GM19240 (cell line): Measurements from ENCODE around the gene HS3ST4.

Experiments
- DNase-seq: peaks from one replicate; pipeline ENCODE4 v3.0.0; 2011; ENCODE audit warnings: low spot score; ENCODE audit not compliant: insufficient read length

The HS3ST4 gene

GRCh38 chr16:25823891-25824290 is 132.1 kb downstream of the HS3ST4 start:
- DNase-seq: no peak

GRCh38 chr16:25827709-25828108 is 135.9 kb downstream of the HS3ST4 start:
- no peak for DNase-seq

- no peak for DNase-seq
These were observed 136.8 kb downstream of the HS3ST4 start for GRCh38 chr16:25828510-25828909.

- no peak for DNase-seq
These were observed 140.5 kb downstream of the HS3ST4 start for GRCh38 chr16:25832291-25832690.

- DNase-seq: no peak
These were observed 142.3 kb downstream of the HS3ST4 start for GRCh38 chr16:25834101-25834500.

- no peak for DNase-seq
These were observed 143.4 kb downstream of the HS3ST4 start for GRCh38 chr16:25835126-25835525.

- peak; percentile 9 for DNase-seq
These were observed 147.0 kb downstream of the HS3ST4 start for GRCh38 chr16:25838724-25839186.

GRCh38 chr16:25841761-25842160 is 150.0 kb downstream of the HS3ST4 start:
- no peak for DNase-seq

GRCh38 chr16:25845901-25846300 is 154.1 kb downstream of the HS3ST4 start:
- DNase-seq: no peak

GRCh38 chr16:25854141-25854540 is 162.4 kb downstream of the HS3ST4 start:
- DNase-seq: no peak

- DNase-seq: no peak
These were observed 163.3 kb downstream of the HS3ST4 start for GRCh38 chr16:25855063-25855462.

- DNase-seq: no peak
These were observed 164.1 kb downstream of the HS3ST4 start for GRCh38 chr16:25855818-25856217.

- no peak for DNase-seq
These were observed 167.9 kb downstream of the HS3ST4 start for GRCh38 chr16:25859645-25860044.

GRCh38 chr16:25867041-25867440 is 175.3 kb downstream of the HS3ST4 start:
- no peak for DNase-seq

- no peak for DNase-seq
These were observed 176.3 kb downstream of the HS3ST4 start for GRCh38 chr16:25868106-25868505.

GRCh38 chr16:25868706-25869370 is 177.1 kb downstream of the HS3ST4 start:
- DNase-seq: no peak

- no peak for DNase-seq
These were observed 180.8 kb downstream of the HS3ST4 start for GRCh38 chr16:25872369-25873070.

- DNase-seq: no peak
These were observed 182.4 kb downstream of the HS3ST4 start for GRCh38 chr16:25874196-25874595.

GRCh38 chr16:25875956-25876598 is 184.3 kb downstream of the HS3ST4 start:
- no peak for DNase-seq

- DNase-seq: no peak
These were observed 185.3 kb downstream of the HS3ST4 start for GRCh38 chr16:25877103-25877502.

GRCh38 chr16:25886598-25886997 is 194.8 kb downstream of the HS3ST4 start:
- no peak for DNase-seq

- DNase-seq: no peak
These were observed 197.1 kb downstream of the HS3ST4 start for GRCh38 chr16:25888868-25889267.
